GM11168 (cell line): ENCODE results near the gene PTPN3.

Source experiments
- in situ Hi-C: fragments of 300-500 bp; cut with MboI; formaldehyde crosslinking; loops from one replicate; pipeline ENCODE4 v1.12.0; 2022; ENCODE audit warnings: low sequenced_read_pairs; ENCODE audit not compliant: unreplicated experiment

Gene PTPN3

DNA sequence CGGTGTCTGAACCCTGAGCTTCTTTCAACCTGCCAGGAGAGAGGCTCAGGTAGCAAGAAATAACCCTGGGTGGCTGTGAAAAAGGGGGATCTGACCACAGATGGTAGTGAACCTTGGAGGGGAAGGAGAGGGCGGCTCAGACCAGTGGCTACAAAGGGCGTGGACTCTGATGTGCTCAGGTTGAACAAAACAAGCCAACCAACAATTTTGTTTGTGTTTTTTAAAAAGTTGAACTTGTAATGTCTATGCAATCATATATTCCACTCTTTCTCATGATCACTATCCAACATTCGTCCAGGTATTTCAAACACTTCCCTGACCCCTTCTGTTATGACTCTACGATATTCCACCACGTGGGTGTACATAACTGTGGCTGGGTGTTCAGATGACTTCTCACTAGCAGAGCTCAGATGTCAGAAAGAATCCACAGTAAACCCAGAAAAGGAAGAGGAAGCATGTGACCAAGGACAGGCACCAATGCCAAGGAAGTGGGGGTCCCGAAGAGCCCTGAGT lies 20.0 kb downstream of the PTPN3 start:
- in situ Hi-C loops = no loop called here

DNA sequence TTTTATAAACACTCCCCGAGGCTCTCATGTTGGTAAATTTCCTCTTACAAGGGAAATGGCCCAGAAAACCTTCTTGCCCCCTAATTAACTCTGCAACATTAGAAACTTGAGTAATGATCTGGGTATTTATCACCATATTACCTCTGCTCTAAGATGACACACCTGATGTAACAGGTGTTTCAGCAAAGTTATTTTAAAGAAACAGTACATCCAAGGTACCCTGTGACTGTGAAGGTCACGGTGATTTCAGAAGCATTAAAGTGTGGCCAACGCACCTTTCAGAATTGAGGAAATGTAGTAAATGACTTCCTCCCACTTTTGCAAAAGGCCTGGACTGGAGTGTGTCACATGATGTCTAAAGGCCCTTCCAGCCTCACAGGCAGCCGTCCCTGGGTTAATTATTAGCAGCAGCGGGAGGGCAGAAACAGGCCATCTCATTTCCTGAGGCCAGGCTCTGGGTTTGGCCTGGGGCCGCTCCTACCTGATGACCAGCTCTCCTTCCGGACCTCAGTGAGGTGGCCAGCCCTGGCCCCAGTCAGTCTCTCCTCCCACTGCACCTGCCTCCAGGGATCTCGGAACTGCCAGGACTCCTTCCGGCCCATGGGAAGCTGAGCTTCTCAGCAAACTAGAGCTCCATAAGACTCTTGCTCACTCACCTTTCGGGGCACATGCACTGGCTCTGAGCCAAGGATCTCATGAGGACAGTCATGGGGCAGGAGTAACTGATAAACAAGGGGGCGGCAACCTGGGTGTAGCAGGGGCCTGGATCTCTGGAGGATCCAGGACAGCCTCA lies 20.7 kb downstream of the PTPN3 start:
- in situ Hi-C loops = no loop called here

GRCh38 chr9:109476642-109477257 lies 21.4 kb downstream of the PTPN3 start:
- in situ Hi-C loops = no loop called here

GRCh38 chr9:109475526-109475925 lies 22.6 kb downstream of the PTPN3 start:
- in situ Hi-C loops = no loop called here

DNA sequence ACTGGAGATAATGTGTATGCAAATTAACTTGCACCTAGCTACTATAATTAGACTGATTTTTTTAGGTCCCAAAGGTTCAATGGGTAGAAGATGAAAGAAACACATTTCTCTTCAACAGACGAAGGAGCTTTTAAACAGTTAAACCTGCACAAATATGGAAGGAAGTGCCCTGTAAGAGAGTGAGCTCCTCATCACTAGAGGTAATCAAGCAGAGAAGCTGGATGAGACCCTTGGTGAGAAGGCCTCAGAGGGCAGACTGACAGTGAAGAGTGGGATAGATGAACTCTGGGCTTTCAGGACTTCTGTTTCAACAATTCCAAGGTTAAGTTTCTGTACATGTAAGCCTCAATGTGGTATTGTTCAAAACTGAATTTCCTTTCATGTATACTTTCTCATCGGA lies 23.2 kb downstream of the PTPN3 start:
- in situ Hi-C loops = no loop called here

GRCh38 chr9:109474170-109474569 lies 23.9 kb downstream of the PTPN3 start:
- in situ Hi-C loops = no loop called here

GRCh38 chr9:109473329-109473728 lies 24.8 kb downstream of the PTPN3 start:
- in situ Hi-C loops = no loop called here

GRCh38 chr9:109471475-109472393 lies 26.4 kb downstream of the PTPN3 start:
- in situ Hi-C loops = no loop called here

- in situ Hi-C loops = no loop called here
Observed at GRCh38 chr9:109469646-109470358, 28.3 kb downstream of the PTPN3 start.

- in situ Hi-C loops = no loop called here
Observed at GRCh38 chr9:109468927-109469326, 29.2 kb downstream of the PTPN3 start.

DNA sequence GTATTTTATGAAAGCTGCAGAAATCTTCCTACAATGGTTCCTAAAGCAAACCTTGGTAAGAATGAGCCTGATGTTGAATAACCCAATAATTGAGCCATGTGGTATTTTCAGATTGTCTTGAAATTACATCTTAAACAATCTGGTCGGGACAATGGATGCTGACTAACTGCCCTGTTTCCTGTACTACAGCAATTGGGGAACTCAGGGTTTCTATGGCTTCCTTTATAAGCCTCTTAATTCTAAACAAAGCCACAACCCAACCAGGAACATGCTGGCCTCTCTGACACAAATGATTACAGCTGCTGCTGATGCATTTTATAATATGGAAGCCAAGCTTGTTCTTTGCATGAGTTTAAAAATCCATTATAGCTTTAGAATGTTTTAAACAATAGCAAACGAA lies 30.2 kb downstream of the PTPN3 start:
- in situ Hi-C loops = no loop called here

DNA sequence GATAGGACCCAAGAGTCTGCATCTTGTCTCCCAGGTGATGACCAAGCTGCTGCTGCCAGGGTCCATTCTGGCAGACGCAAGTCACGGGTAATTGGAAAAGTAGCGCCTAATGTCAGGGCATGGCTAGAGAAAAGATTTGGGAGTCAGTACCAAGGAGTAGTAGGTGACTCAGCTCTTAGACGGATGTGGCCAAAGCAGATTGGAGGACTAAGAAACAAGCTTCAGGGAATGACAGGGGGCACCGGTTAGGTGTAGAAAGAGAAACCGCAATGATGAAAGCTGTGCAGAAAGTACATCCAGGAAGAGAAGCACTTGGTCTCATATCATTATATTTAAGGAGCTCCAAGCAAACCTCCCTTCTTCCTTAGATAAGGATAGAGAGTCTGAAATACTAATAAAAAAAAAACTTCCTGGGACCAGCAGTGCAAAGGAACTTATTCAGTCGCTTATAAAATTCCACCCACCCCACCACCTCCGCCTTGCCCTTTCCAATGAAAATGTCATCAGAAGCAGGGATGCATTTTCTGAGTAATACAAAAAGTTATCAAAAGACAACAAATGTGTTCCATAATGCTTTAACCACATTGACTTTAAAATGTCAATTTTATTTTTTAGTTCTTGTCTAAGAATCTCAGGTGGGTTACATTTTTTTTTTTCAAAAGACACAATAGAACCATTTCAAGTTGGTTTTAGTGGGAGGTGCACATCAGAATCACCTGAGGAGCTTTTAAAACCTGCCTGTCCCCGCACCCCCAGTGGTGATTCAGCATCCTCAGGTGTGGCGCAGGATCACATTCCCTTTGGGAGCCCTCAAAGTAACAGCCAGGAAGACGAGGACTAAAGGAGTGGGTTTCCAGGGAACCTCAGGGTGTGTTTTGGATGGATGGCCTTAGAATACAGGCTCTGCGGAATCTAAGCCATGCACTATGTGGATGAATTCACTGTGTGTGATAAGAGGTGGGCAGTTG lies 31.2 kb downstream of the PTPN3 start:
- in situ Hi-C loops = no loop called here

GRCh38 chr9:109463924-109464625 lies 34.0 kb downstream of the PTPN3 start:
- in situ Hi-C loops = no loop called here

GRCh38 chr9:109460576-109460975 lies 37.5 kb downstream of the PTPN3 start:
- in situ Hi-C loops = no loop called here

GRCh38 chr9:109459423-109459822 lies 38.7 kb downstream of the PTPN3 start:
- in situ Hi-C loops = no loop called here

GRCh38 chr9:109458453-109459211 lies 39.5 kb downstream of the PTPN3 start:
- in situ Hi-C loops = no loop called here

DNA sequence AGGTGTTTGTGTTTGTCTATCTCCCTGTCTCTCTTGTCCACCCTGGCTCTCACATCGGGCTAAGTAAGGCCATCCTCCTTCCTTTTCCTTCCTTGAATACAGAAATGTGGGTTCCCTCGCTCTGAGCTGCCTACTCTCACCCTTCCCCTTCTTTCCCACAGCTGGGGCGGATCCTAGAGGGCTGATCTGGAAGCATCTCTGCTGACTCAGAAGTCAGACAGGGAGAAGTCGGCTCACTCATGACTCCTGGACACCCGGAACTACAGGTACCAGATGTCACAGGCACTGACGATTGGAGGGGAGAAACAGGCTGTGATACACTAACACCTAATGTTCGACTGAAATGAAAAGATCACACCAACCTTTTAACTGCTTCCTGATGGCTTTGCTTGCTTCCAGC lies 41.3 kb downstream of the PTPN3 start:
- in situ Hi-C loops = no loop called here

DNA sequence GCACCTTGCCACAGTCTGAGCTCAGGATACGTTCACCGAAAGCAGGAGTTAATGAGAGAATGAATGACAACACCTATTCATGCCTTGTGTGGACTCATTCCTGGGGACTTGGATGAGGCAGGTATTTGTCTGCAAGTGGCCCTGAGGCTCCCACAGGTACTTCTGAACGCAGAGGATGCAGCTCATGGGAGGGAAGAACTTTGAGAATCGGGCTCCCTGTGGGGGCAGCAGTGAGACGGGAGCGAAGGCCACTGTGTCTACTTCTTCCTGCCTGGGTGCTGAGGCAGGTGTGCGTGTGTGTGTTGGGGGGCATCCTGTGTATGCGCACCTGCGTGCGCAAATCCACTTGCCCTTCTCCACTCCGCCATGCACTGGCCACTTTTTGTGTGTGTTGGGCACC lies 42.2 kb downstream of the PTPN3 start:
- in situ Hi-C loops = no loop called here
